D341Med (cell line): Measurements from ENCODE around the gene EXOC8.

Experiments used
- DNase-seq: peaks from one replicate; pipeline ENCODE4 v3.0.0; 2012; ENCODE audit warnings: low spot score

Gene EXOC8

GRCh38 chr1:231315887-231316286, 21.8 kb downstream of the EXOC8 start:
- DNase-seq: peak; percentile 74

GRCh38 chr1:231313661-231314060, 24.0 kb downstream of the EXOC8 start:
- DNase-seq: no peak

GRCh38 chr1:231312432-231312788, 25.2 kb downstream of the EXOC8 start:
- no peak for DNase-seq

GRCh38 chr1:231311720-231312431, 25.8 kb downstream of the EXOC8 start:
- DNase-seq: no peak

- DNase-seq: no peak
Observed at GRCh38 chr1:231310391-231310934, 27.2 kb downstream of the EXOC8 start.

GRCh38 chr1:231301990-231302389, 35.7 kb downstream of the EXOC8 start:
- DNase-seq: no peak

- no peak for DNase-seq
Observed at GRCh38 chr1:231295938-231296337, 41.7 kb downstream of the EXOC8 start.

GRCh38 chr1:231286603-231287002, 51.0 kb downstream of the EXOC8 start:
- DNase-seq: no peak

- DNase-seq: no peak
Observed at GRCh38 chr1:231284441-231284840, 53.2 kb downstream of the EXOC8 start.
